Articular chondrocyte of knee joint (primary cell): Measurements from ENCODE around the gene ACSL4. TPM values are rescaled to one million over a fixed set of nuclear protein-coding genes. Genes with fewer than 3 reads are reported as not detected.

Experiments
- small RNA-seq: library from RNA; depleted of rRNA; stranded (forward); fragments of <200 nt; gene quantifications from one replicate; pipeline ENCODE3, GENCODE V24; 2012
- total RNA-seq: library from RNA; depleted of rRNA; stranded (reverse); fragments of >200 nt; gene quantifications from 2 replicates; pipeline ENCODE4 v1.2.3, GENCODE V29; 2012

Gene ACSL4
- 130 and 132 TPM in 2 replicates for total RNA-seq

GRCh38 chrX:109732807-109733612 is at the start of gene ACSL4:
TSS of gene ACSL4 (minus strand) at chrX:109733257. CDS start at chrX:109683363, 49,894 bp downstream.

GRCh38 chrX:109624641-109625616 is 108.1 kb downstream of the ACSL4 start, which contains the start of gene KCNE5:
TSS of gene KCNE5 (minus strand) at chrX:109625172. CDS start at chrX:109625020, 152 bp downstream.

Small RNAs within 50 kb of the gene (small RNA-seq; reads per million reads assigned to genes)
- gene AL118496.2 = not detected
- gene RF00019 = not detected

Other genes starting within 250 kb of the ACSL4 start
- 21.2 and 21.8 TPM in 2 replicates for gene NXT2, start 196.4 kb downstream of the ACSL4 start, total RNA-seq
- gene KCNE5, start 108.1 kb downstream of the ACSL4 start, total RNA-seq = 0.11 and 0.39 TPM in 2 replicates